SU-DHL-6 (cell line): Measurements from ENCODE around the gene BAMBI.

ENCODE experiments used
- H2AFZ ChIP-seq: fragments of 200-600 bp; sonication (generic); 2 replicates; pipeline ENCODE4 v1.6.1; 2014; ENCODE audit warnings: low read depth, mild to moderate bottlenecking, moderate library complexity, mixed read lengths, antibody characterized with exemption, low read length; ENCODE audit not compliant: severe bottlenecking
- H3F3A ChIP-seq: fragments of 200-600 bp; shearing (Covaris generic); 2 replicates; pipeline ENCODE4 v1.6.0; 2016; ENCODE audit warnings: antibody characterized with exemption, mild to moderate bottlenecking; ENCODE audit not compliant: insufficient read depth
- H3K27ac ChIP-seq: fragments of 200-600 bp; sonication (generic); 2 replicates; pipeline ENCODE4 v1.5.1; 2016; ENCODE audit warnings: low read depth, mild to moderate bottlenecking, low read length, moderate library complexity, mixed read lengths
- H3K27me3 ChIP-seq: fragments of 200-600 bp; sonication (generic), shearing (Covaris generic); 2 replicates; pipeline ENCODE4 v1.6.0; 2014; ENCODE audit warnings: mild to moderate bottlenecking, low read length
- H3K36me3 ChIP-seq: fragments of 200-600 bp; sonication (generic); 2 replicates; pipeline ENCODE4 v1.6.1; 2014; ENCODE audit warnings: mild to moderate bottlenecking, low read length, mixed read lengths
- H3K4me2 ChIP-seq: fragments of 300-600, 200-600 bp; shearing (Covaris generic), sonication (generic); 2 replicates; pipeline ENCODE4 v1.6.0; 2014; ENCODE audit warnings: low read length, low read depth, mild to moderate bottlenecking; ENCODE audit not compliant: poor library complexity, severe bottlenecking
- H3K4me3 ChIP-seq: fragments of 200-600 bp; sonication (generic); 2 replicates; pipeline ENCODE4 v1.5.1; 2014; ENCODE audit warnings: antibody characterized with exemption, low read length, mild to moderate bottlenecking, mixed read lengths; ENCODE audit not compliant: insufficient read depth, poor library complexity, severe bottlenecking
- H3K79me2 ChIP-seq: fragments of 200-600 bp; sonication (generic); 2 replicates; pipeline ENCODE4 v1.6.1; 2014; ENCODE audit warnings: mild to moderate bottlenecking, low read length, moderate library complexity; ENCODE audit not compliant: insufficient read depth
- H3K9ac ChIP-seq: fragments of 200-600 bp; sonication (generic); 2 replicates; pipeline ENCODE4 v1.7.0; 2014; ENCODE audit warnings: mild to moderate bottlenecking, low read length
- H3K9me2 ChIP-seq: fragments of 200-600 bp; sonication (generic); replicated peaks from 2 replicates; pipeline ENCODE4 v1.6.1; 2014; ENCODE audit warnings: low read length; ENCODE audit not compliant: insufficient read depth
- H3K9me3 ChIP-seq: fragments of 200-600 bp; sonication (generic); 2 replicates; pipeline ENCODE4 v1.6.1; 2014; ENCODE audit warnings: low read length, mixed read lengths; ENCODE audit not compliant: insufficient read depth
- H4K20me1 ChIP-seq: fragments of 200-600 bp; sonication (generic); 2 replicates; pipeline ENCODE4 v1.6.1; 2014; ENCODE audit warnings: low read depth, mild to moderate bottlenecking, antibody characterized with exemption, low read length, moderate library complexity, mixed read lengths
- EZH2phosphoT487 ChIP-seq: fragments of 200-600 bp; sonication (generic), shearing (Covaris generic); conservative IDR thresholded peaks from 2 replicates; pipeline ENCODE4 v1.6.1; 2018; ENCODE audit warnings: mild to moderate bottlenecking, antibody characterized with exemption, low read length, moderate library complexity, mixed read lengths
- TF ChIP-seq, protein P1 (sequence below): fragments of 200-600 bp; sonication (generic); IDR thresholded peaks from one replicate; pipeline ENCODE4 v1.5.1; 2017; ENCODE audit warnings: antibody characterized with exemption, mild to moderate bottlenecking, low read length, moderate library complexity; ENCODE audit not compliant: insufficient read depth, poor library complexity, severe bottlenecking

BAMBI gene

DNA sequence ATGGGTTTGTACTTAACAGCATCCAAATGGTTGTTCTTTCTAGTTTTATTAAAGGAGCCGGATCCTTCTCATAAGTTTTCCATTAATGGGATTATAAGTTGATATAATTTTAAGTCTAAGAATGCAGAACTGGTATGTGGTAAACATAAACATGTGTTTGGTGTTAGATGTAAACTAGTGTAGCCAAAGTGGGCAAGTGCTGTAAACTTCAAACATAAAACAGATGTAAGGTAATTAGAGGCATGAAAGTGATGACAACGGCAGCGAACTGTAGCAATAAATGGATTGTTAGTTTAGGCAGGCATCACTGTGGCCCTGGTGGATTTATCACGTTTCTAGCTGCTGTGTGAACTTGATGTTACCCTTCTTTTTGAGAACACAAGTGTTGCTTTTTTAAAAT lies 37.9 kb downstream of the BAMBI start:
- no peaks in the 10 kb centered on the region for H3K79me2 ChIP-seq
- no peaks in the 10 kb centered on the region for H3K36me3 ChIP-seq
- no peaks in the 10 kb centered on the region for H3K9me3 ChIP-seq
- H3K4me3 ChIP-seq: no peak overlapping the region
- H2AFZ ChIP-seq: no peak overlapping the region
- no peaks in the 10 kb centered on the region for H4K20me1 ChIP-seq
- H3K27ac ChIP-seq: no peak overlapping the region
- no peaks in the 10 kb centered on the region for H3F3A ChIP-seq
- no peak overlapping the region for H3K9ac ChIP-seq
- H3K4me2 ChIP-seq: no peak overlapping the region
- TF ChIP-seq, protein P1, sequence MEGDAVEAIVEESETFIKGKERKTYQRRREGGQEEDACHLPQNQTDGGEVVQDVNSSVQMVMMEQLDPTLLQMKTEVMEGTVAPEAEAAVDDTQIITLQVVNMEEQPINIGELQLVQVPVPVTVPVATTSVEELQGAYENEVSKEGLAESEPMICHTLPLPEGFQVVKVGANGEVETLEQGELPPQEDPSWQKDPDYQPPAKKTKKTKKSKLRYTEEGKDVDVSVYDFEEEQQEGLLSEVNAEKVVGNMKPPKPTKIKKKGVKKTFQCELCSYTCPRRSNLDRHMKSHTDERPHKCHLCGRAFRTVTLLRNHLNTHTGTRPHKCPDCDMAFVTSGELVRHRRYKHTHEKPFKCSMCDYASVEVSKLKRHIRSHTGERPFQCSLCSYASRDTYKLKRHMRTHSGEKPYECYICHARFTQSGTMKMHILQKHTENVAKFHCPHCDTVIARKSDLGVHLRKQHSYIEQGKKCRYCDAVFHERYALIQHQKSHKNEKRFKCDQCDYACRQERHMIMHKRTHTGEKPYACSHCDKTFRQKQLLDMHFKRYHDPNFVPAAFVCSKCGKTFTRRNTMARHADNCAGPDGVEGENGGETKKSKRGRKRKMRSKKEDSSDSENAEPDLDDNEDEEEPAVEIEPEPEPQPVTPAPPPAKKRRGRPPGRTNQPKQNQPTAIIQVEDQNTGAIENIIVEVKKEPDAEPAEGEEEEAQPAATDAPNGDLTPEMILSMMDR: no peak
- TF ChIP-seq EZH2phosphoT487: no peak
- H3K27me3 ChIP-seq: no peaks in the 10 kb centered on the region
- no peaks in the 10 kb centered on the region for H3K9me2 ChIP-seq

DNA sequence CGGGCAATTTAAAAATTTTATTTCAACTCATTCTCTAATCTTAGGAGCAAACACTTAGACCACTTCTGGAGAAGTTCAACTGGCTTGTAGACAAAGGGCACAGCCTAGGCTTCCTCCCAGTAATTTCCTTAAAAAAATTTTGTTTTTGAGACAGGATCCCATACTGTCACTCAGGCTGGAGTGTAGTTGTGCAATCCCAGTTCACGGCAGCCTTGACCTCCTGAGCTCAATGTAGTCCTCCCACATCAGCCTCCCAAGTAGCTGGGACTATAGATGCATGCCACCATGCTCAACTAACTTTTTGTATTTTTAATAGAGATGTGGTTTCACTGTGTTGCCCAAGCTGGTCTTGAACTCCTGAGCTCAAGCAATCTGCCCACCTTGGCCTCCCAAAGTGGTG lies 38.4 kb downstream of the BAMBI start:
- Histone ChIP-seq H3F3A (no peaks in the 10 kb centered on the region), H2AFZ (no peak overlapping the region), H4K20me1 (no peaks in the 10 kb centered on the region), H3K4me3 (no peak overlapping the region), H3K9ac (no peak overlapping the region), H3K27me3 (no peaks in the 10 kb centered on the region), H3K27ac (no peak overlapping the region), H3K4me2 (no peak overlapping the region), H3K36me3 (no peaks in the 10 kb centered on the region), H3K9me2 (no peaks in the 10 kb centered on the region), H3K9me3 (no peaks in the 10 kb centered on the region), H3K79me2 (no peaks in the 10 kb centered on the region)
- TF ChIP-seq, protein P1: no peak
- TF ChIP-seq EZH2phosphoT487: no peak

DNA sequence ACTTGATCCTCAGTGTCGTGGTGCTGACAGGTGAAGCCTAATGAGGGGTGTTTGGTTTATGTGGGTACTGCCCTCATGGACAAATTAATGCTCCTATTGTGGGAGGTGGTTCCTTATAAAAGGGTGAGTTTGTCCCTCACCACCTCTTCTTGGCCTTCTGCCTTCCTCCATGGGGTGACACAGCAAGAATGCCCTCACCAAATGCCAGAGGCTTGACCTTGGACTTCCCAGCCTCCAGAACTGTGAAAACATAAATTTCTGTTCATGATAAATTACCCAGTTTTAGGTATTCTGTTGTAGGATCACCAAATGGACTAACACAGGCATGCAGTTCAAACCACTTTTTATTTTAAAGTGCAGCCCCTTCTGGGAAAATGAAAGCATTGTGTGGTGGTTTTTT lies 39.4 kb downstream of the BAMBI start:
- H3K27ac ChIP-seq: no peak overlapping the region
- no peak overlapping the region for H2AFZ ChIP-seq
- H3K36me3 ChIP-seq: no peaks in the 10 kb centered on the region
- H4K20me1 ChIP-seq: no peaks in the 10 kb centered on the region
- no peaks in the 10 kb centered on the region for H3F3A ChIP-seq
- H3K4me2 ChIP-seq: no peak overlapping the region
- H3K27me3 ChIP-seq: no peaks in the 10 kb centered on the region
- no peaks in the 10 kb centered on the region for H3K9me2 ChIP-seq
- no peaks in the 10 kb centered on the region for H3K9me3 ChIP-seq
- no peaks in the 10 kb centered on the region for H3K79me2 ChIP-seq
- H3K4me3 ChIP-seq: no peak overlapping the region
- no peak for TF ChIP-seq EZH2phosphoT487
- TF ChIP-seq, protein P1: no peak
- no peak overlapping the region for H3K9ac ChIP-seq

DNA sequence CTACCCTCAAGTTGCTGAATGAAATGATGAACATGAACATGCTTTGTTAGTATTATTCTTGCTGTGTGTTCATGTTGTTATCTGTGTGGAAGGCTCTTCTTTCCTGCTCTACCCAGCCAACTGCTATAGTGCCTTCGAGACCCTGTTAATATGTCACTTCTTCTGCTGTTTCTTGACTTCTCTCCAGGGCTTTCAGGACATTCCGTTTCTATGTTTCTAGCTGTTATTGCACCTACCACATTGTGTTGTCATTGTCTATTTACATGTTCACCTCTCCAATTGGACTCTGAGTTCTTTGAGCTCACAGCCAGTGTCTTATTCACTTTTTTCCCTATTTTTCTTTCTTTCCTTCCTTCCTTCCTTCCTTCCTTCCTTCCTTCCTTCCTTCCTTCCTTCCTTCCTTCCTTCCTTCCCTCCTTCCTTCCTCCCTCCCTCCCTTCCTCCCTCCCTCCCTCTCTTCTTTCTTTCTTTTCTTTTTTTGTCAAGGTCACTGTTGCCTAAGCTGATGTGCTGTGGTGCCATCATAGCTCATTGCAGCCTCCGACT lies 40.4 kb downstream of the BAMBI start:
- Histone ChIP-seq H3K79me2 (no peaks in the 10 kb centered on the region), H3K27ac (no peak overlapping the region)
- TF ChIP-seq, protein P1: no peak
- no peak for TF ChIP-seq EZH2phosphoT487

More for the DNA sequence above, 40.4 kb downstream of the BAMBI start:
- H2AFZ ChIP-seq: no peak overlapping the region
- H3K27me3 ChIP-seq: no peaks in the 10 kb centered on the region
- no peaks in the 10 kb centered on the region for H3K36me3 ChIP-seq
- H3K9me2 ChIP-seq: no peaks in the 10 kb centered on the region
- H3K9me3 ChIP-seq: no peaks in the 10 kb centered on the region
- no peak overlapping the region for H3K9ac ChIP-seq
- no peaks in the 10 kb centered on the region for H4K20me1 ChIP-seq
- H3F3A ChIP-seq: no peaks in the 10 kb centered on the region
- H3K4me2 ChIP-seq: no peak overlapping the region
- no peak overlapping the region for H3K4me3 ChIP-seq
